CD4-positive, alpha-beta T cell treated with Interferon gamma for 1 hour (primary cell): ENCODE measurements around the gene EIF2B1.
A peak's percentile ranks its signal among the peaks of the same experiment; 100 is the strongest.
"Not testable (repeated sequence)": the region's sequence is repeated elsewhere in the genome, so short reads cannot be mapped to it uniquely, and the experiment has no call there.

ENCODE experiments used
- DNase-seq: peaks from one replicate; pipeline ENCODE4 v3.0.0-alpha.2; 2020

EIF2B1 gene

DNA sequence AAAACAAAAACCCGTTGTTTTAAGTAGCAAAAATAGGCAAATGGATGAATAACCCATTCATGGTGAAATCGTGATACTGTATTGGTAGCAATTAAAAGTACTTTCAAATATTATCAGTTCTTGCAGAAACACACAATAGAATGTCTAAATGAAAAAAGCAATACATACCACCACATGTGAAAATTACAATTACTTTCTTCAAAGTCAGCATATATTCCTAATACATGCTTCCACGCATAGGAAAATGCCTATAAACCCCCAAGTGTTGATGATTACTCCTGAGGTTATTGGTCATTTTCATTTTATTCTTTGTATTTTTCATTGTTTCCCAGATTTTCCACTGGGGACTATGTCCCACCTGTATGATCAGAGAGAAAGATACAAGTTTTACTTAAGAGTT is 16.3 kb downstream of the EIF2B1 start:
- no peak for DNase-seq

GRCh38 chr12:123614531-123614930 is 19.0 kb downstream of the EIF2B1 start:
- no peak for DNase-seq

DNA sequence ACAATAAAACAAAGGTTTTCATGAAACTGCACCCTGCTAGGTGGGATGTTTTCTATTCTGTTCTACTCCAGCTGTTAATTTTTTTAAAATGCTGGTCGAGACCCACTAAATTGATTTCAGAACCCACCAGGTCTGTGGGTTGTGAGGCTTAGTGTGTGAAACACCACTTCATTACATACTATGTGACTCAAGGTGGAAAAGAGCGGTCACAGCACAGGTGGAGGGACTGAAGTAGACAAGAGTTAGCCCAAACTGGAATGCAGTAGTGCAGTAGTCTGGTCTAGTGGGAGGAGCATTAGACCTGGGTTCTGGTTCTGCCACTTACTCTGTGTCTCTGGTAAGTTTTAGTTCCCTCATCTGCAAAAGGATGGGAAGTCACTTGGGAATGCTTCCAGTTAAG is 19.4 kb downstream of the EIF2B1 start:
- DNase-seq, result no peak

GRCh38 chr12:123608182-123608581 is 25.3 kb downstream of the EIF2B1 start:
- DNase-seq, result no peak

DNA sequence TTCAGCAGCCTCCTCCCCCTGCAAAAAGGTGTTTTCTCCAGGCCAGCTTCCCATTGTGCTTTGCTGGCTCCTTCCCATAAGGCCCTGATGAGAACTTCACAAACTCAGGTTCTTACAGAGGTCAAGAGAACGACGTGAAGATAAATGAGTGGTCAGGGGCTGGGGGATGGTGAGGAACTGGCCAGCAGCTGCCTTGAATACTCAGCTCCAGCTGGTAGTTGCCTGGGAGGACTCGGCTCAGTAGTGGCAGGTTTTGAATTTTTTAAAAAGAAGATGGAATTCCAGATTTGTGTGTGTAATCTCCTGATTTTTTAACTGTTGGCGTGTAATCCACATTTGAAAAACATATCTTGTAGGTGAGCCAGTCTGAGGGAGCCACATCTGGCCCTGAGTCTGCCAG is 25.7 kb downstream of the EIF2B1 start:
- DNase-seq, result no peak

DNA sequence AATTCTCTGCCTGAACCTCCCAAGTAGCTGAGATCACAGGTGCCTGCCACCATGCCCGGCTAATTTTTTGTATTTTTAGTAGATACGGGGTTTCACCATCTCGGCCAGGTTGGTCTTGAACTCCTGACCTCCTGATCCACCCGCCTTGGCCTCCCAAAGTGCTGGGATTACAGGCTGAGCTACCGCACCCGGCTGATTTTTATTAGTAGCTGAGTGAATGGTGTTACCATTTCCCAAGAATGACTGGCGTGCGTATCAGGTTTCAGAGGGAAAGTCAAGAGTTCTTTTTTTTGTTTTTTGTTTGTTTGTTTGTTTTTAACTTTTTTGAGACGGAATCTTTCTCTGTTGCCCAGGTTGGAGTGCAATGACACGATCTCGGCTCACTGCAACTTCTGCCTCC is 30.0 kb downstream of the EIF2B1 start:
- DNase-seq, result not testable (repeated sequence)

DNA sequence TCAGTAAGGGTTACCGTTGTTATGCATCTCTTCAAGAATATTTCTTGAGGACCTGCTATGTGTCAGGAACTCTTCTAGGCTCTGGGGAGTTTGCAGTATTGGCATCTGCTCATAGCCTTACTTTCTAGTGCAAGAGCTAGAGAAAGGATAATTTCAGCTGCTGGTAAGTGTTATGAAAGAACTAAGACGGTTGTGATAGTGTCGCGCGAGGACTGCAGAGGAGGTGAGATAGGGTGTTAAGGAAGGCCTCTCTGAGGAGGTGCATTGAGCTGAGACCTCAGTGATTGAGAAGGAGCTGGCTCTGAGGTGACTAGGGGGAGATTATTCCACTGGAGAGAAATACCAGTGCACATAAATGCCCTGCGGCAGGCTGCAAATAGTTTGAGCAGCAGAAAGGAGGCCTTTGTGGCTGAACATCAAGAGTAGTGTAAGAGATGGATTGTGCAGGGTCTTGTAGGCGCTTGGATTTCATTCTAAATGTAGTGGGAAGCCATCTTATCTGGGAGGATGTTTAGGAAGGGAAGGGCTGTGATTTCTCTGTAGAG is 30.8 kb downstream of the EIF2B1 start:
- DNase-seq, result no peak

DNA sequence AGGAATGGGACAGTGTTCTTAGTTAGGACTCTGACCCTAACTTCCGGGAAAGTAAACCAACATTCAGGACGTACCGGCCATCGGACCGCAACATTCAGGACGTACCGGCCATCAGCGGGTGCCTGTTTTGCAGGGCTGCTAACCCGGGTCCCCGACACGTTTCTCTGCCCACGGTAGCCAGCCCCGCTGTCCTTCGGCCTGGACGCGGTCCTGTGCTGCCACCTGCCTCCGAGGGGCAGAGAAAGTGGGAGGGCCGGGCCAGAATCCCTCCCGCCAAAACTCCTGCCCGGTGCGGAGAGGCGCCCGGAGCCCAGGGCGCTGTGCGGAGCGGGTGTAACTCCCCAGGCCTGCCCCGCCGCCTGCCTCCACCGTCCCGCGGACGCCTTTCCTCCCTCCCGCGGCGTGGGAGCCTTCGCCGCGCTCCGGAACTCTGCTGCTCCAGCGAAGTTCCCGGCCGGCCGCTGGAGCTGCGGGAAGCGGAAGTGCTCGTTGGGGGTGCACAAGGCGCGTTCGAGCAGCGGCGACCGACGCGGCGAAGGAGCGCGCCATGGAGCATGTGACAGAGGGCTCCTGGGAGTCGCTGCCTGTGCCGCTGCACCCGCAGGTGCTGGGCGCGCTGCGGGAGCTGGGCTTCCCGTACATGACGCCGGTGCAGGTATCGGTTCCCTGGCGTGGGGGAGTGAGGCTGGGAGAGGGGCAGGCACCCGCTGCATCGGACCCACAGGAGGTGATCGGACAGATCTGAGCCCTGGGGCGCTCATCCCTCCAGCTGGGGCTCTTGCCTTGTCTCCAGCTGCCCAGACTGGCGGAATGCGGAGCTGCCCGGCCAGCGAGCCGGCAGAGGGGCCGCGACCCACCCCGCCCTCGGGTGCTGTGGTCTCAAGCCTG is 31.6 kb downstream of the EIF2B1 start, which contains the start of gene DDX55:
TSS of gene DDX55 (plus strand) at position 498 of the 888 bp plus-strand sequence. CDS start at position 548, 50 bp downstream.
- peak; percentile 82 for DNase-seq

- DNase-seq, result no peak
Measured at GRCh38 chr12:123599721-123600120, 33.8 kb downstream of the EIF2B1 start.

- DNase-seq, result no peak
Measured at GRCh38 chr12:123599310-123599709, 34.2 kb downstream of the EIF2B1 start.

DNA sequence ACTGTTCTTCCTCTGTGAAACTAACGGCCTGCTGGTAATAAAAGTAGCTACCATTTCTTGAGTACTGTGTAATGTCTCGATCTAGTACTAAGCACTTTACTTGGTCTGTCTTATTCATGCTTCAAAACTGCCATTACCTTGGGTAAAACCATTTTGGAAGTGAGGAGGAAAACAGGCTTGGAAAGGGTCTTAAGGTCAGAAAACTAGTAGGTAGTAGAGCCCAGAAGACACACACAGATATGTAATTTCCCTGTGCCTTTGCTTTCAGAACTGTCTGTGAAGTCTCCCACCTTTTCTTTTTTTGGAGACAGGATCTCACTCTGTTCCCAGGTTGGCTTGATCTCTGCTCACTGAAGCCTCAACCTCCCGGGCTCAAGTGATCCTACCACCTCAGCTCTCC is 35.0 kb downstream of the EIF2B1 start:
- no peak for DNase-seq

- no peak for DNase-seq
Measured at GRCh38 chr12:123597100-123597499, 36.4 kb downstream of the EIF2B1 start.

GRCh38 chr12:123595729-123596128 is 37.8 kb downstream of the EIF2B1 start:
- no peak for DNase-seq

DNA sequence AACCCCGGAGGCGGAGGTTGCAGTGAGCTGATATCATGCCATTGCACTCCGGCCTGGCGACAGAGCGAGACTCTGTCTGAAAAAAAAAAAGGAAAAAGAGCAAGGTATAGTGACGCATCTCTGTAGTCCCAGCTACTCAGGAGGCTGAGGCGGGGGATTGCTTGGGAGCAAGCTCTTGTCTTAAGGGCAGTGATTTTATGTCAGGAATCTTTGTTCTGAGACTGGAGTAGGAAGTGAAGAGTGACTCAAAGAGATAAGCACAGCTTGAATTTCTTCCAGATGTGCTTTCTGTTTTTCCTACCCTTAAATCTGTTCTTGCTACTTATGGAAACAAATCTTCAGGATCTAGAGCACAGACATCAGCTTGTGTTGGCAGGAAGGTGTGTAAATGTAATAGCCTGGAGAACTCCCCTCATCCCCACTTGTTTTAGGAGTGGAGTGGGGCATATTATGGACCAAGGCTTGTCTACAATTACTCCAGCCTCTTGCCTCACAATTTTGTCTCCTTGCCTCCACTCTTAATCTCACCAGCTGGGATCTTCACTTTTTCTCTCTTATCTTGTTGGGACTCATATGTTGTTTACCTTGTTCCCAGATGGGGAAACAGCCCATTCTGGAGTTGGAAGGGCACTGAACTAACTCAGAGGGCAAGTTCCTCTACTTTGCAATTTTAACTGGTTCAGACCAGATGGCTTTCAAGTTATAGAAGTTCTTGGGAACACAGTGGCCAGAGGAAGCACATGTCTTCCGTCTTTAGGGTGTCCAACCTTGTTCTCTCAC is 41.6 kb downstream of the EIF2B1 start:
- DNase-seq, result no peak

GRCh38 chr12:123580772-123581171 is 52.7 kb downstream of the EIF2B1 start:
- DNase-seq, result no peak

DNA sequence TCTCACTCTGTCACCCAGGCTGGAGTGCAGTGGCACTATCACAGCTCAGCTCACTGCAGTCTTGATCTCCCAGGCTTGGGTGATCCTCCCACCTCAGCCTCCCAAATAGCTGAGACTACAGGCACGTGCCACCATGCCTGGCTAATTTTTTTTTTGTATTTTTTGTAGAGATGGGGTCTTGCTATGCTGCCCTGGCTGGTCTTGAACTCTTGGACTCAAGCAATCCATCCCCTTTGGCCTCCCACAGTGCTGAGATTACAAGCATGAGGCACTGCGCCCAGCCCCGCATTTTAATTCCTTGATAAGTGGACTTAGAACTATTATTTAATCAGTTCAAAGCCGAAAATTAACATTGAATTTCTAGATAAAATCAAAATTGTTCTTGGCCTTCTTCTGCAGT is 54.7 kb downstream of the EIF2B1 start:
- DNase-seq, result not testable (repeated sequence)

DNA sequence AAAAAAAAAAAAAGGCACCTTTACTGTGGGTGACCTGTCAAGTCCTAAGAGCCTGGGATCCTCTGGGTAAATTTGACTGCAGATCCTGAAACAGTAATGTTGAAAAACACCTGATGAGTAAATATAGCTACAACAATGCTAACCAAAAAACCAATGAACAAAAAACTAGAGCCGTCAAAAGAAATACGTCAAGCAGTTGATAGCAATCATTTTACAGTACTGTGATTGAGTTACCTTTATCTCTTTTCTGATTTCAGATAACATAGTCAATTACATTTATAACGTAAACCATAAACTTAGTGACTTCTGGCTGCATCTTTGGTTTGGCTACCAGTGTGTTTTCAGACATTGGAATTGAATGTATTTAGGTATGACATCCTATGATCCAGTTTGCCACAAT is 55.2 kb downstream of the EIF2B1 start:
- DNase-seq, result no peak

- DNase-seq, result no peak
Measured at GRCh38 chr12:123576611-123577010, 56.9 kb downstream of the EIF2B1 start.

DNA sequence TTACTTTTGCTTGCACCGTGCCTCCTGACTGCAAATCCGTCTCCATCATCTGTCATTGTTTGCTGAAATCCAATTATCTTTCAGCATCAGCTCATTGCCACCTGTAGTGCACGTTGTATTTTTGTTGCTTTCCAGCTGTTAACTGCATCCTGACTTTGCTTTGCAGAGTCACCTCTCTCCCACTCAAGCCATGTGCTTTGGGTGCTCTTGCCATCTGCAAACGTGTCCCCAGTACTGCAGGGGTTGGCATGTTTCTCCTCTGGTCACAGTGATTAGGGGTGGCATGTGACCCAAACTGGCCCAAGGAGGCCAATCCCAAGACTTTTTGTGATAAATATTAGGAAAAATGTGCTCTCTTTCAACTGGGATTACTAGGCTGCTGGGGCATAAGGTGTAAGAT is 59.6 kb downstream of the EIF2B1 start:
- no peak for DNase-seq

DNA sequence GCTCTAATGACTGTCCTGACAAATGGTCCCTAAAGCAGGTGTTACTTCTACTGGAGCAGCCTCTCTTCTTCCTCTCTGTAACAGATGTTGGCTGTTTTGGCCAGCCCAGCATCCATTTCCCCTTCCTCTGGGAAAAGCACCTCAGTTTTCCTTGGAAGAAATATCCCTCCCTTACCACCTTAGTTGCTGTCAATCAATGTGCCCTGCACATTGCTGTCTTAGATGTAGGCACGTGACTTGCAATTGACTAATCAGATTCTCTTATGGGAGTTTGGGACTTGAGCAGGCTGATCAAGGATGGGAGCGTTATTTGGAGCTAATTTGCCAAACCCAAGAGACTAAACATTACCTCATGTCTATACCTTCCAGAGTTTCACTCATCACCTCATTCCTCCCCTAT is 61.1 kb downstream of the EIF2B1 start:
- no peak for DNase-seq

DNA sequence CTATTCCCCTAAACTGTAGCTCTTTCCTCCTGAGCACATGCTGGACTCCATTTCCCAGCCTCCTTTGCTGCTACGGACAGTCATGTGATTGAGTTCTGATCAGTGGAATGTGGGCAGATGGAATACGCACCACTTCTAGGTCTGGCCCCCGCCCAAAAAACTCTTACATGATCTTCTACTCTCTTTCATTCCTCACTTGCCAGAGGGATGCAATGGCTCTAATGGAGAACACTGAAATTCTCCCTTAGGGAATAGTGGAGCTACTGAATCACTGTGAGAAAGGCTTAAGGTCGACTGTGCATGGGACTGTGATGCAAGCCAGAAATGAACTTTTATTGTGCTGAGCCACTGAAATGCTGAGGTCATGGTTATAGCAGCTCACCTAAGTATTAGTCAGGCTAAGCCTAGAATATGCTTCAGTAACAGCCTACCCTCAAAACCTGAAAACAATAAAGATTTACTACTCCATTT is 62.1 kb downstream of the EIF2B1 start:
- no peak for DNase-seq
